Stimulated activated CD4-positive, alpha-beta T cell treated with anti-CD3 and anti-CD28 coated beads, Interleukin-2, amount 100 ng/mL, for 48 hours (primary cell): ENCODE results near the gene STK38.
"Not testable (repeated sequence)": the region's sequence is repeated elsewhere in the genome, so short reads cannot be mapped to it uniquely, and the experiment has no call there.

Experiments used
- DNase-seq, 2 donors: peaks; one replicate each; pipeline ENCODE4 v3.0.0-alpha.2; 2020

STK38 gene

GRCh38 chr6:36517408-36517807 lies 29.9 kb downstream of the STK38 start:
- DNase-seq: no peak

DNA sequence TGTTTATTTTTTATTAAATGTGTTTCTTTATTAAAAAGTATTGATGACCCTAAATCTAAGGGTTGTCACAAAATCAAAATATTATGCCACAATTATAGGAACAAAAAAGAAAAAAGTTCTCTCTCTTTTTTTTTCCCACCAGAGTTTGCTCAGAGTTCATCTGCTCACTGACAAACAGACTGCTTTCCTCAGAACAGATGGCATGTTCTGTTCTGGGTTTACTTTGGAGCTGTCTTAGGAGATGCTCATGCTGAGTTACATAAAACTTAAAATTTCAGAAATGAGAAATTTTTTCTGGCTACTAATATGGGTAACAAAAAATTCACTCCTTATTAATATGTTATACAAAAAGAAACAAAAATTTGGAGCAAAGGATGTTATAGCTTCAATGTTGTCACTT lies 30.3 kb downstream of the STK38 start:
- DNase-seq: no peak

- DNase-seq: no peak
Observed at GRCh38 chr6:36516559-36516958, 30.7 kb downstream of the STK38 start.

DNA sequence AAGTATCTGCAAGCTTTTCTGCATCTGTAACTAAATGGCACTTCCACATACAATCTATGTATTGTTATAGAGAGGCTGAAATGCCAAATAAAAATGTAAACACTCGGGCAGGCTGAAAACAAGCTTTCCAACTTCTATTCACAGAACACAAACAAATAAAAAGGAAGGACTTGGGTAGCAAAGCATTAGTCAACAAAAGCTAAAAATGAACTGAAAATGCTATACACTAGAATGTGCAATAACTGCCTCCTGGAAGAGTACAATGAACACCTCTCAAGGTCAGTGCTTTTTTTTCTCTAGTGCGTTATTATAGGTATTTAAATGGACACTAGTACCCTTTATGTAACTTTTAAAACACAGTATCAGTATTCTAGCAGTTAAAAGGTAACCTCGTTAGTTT lies 31.4 kb downstream of the STK38 start:
- DNase-seq: no peak

DNA sequence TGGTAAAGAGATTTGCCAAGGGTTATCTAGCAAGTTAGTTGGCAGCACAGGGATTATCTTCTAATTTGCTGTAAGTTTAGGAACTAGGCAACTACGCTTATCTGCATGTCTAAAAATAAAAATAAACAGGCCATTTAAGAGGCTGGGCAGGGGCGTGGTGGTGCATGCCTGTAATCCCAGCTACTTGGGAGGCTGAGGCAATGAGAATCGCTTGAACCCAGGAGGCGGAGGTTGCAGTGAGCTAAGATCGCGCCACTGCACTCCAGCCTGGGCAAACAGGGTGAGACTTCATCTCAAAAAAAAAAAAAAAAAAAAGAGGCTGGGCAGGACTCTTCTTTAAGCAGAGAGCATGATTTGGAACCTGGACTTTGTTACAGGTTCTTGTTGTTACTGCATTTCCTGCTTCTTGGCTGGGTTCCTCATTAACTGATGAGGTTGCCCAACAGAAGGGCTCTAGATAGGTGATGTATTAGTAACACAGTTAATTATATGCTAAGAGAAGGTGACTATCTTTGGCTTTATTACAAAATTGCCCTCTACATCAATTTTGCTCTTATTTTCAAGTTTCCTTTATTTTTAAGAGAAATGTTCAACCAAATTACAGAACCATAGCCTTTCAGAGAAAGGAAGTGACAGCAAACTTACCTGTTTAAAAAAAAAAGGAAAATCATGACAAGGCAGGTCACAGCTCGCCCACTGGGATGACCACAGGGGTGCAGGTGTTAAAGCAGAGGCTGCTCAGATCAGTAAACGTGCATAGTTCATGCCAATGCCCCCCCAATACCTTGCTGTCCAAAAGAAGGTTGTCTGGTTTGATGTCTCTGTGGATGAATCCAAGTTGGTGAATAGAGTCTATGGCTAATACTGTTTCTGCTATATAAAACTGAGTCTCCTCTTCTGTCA lies 32.5 kb downstream of the STK38 start:
- DNase-seq: no peak

DNA sequence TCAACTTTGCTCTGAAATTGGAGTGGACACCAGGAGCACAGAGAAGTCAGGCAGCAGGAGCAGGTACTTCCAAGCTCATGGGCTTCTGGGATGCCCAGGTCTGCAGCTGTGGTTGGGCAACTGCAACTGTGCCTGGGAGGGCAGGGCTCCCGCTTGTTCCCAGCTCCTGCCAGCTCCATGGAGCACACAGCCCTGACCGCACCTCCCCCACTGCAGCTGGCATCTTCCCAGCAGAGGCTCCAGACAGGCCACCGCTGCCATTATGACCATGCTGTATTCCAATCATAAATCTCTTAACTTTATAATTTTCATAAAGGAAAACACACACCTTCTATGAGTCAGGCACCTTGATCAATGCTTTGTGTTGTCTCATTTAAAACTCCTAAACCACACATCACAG lies 36.9 kb downstream of the STK38 start:
- DNase-seq: no peak

- no peak for DNase-seq
Observed at GRCh38 chr6:36508532-36508931, 38.7 kb downstream of the STK38 start.

DNA sequence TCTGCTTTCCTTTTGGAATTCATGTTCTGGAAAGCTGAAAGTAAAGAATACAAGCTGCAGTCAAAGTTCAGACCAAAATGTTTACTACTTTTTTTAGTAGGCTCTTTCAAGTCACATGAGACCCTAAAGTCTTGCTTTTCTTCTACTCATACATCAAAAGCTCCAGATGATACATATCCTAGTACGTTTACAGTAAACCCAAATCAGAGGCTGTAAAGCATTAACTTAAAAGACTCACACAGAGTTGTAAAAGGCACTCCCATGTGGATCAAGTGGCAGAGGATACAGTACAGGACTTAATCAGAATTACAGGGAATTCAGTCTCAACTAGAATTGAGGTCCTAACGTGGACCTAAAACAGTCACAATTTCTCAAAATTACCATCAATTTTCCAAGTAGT lies 40.7 kb downstream of the STK38 start:
- no peak for DNase-seq

DNA sequence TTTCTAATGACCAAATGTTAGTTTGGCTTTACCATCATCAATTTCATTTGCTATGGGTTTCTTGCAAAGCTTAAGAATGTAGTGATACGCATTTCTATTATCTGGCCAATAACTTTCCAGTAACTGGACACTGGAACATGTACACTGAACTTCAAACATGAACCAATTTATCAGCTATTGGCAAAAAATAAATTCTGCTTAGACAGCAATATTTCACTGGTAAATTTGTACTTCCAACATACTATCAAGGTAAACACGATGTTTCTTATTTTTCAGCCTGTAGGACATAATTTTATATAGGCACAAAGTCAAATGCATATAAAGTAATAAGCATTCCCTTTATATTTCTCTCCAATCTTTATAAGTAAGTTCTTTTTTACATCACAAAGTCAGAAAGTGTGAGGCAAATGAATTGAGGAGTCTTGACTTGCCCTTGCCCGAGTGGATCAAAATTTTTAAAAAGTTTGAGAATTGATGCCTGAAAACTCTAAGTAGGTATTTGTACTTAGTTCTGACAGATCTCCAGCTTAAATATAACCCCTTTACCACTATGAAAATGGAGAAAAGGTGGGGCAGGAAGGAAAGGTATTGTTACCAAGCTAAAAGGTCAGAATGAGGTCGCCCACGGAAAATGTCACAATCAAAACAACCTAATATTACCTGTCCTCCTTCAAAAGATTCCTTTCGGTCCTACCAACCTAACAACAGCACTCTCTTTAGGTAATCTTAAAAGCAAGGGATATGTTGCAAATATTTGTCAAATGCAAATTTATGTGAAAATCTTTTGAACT lies 41.3 kb downstream of the STK38 start:
- no peak for DNase-seq

DNA sequence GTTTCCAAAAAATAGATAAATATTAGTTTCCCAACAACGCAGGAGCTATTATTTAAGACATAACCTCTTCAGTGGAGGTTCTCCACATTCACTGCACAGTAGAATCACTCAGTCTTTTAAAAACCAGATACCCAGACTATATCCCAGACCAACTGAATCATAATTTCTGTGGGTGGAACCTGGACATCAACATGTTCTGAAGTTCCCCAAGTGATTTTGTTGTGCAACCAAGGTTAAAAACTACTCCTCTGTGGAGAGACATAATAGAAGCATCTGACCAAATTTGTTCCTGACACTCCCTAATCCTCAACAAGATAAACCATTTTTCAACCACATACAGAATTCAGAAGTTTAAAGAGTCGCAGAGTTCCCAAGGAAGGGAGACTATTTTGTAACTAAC lies 42.3 kb downstream of the STK38 start:
- no peak for DNase-seq

- no peak for DNase-seq
Observed at GRCh38 chr6:36504181-36504580, 43.1 kb downstream of the STK38 start.

- DNase-seq: no peak
Observed at GRCh38 chr6:36501686-36502085, 45.6 kb downstream of the STK38 start.

- no peak for DNase-seq
Observed at GRCh38 chr6:36499918-36500317, 47.4 kb downstream of the STK38 start.

GRCh38 chr6:36495086-36495485 lies 52.2 kb downstream of the STK38 start:
- DNase-seq: no peak

GRCh38 chr6:36493859-36494258 lies 53.4 kb downstream of the STK38 start:
- no peak for DNase-seq

- no peak for DNase-seq
Observed at GRCh38 chr6:36493319-36493718, 54.0 kb downstream of the STK38 start.

DNA sequence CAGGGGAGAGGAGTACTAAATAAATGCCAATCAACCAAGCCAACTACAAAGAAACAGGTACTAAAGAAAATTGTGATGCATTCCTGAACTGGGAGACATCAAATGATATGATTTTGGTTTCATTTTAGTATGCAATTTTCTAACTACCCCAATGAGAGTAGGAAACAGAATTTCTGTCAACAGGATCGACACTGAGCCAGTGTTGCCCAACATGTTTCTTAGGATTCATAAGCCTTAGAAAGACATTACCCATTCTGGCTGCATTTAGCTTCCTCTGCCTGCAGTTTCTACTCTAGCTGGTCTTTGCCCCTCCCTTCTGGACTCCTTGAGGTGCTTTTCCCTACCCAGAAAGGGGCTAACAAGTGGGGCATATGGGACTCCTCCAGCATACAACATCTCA lies 54.7 kb downstream of the STK38 start:
- no peak for DNase-seq

GRCh38 chr6:36492092-36492491 lies 55.2 kb downstream of the STK38 start:
- DNase-seq: no peak

DNA sequence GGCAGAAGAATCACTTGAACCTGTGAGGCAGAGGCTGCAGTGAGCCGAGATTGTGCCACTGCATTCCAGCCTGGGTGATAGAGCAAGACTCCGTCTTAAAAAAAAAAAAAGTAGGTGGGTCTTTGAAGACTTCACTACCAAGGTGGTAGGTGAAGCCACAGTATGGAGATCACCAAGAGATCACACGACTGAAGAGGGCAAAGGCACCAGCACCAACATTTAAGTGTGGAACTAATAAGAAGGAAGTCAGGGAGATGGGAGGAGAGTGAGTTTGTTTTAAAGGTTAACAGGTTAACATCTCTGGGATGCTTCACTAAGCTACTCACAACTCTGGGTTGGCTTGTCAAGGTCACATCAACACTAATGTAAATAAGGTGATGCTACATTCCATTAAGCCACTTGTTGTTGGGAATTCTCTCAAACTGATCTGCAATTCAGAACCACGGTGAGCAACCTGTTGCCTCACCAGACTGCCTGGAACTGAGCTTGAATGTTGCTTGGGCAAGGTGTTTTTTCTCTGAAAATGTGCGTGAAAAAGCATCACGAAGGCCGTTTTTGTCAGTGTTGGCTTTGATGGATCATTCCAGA lies 55.8 kb downstream of the STK38 start:
- DNase-seq: no peak

- no peak for DNase-seq
Observed at GRCh38 chr6:36489426-36489825, 57.9 kb downstream of the STK38 start.

DNA sequence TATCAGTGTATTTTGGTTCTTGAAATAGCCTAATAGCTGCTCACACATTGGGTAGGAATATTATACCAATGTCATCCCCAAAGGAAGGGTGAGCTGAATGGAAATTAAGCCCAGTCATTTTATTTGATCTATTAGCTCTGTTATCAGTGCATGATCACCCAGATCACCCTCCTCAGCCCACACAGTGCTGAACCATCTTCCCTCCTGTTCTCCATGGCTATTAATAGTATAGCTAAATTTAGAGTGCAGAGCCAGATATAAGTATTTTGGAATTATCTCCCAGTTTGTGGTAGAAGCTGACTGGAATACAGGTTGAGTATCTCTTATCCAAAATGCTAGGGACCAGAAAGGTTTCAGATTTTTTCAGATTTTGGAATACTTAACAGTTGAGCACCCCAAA lies 59.1 kb downstream of the STK38 start:
- DNase-seq: no peak

DNA sequence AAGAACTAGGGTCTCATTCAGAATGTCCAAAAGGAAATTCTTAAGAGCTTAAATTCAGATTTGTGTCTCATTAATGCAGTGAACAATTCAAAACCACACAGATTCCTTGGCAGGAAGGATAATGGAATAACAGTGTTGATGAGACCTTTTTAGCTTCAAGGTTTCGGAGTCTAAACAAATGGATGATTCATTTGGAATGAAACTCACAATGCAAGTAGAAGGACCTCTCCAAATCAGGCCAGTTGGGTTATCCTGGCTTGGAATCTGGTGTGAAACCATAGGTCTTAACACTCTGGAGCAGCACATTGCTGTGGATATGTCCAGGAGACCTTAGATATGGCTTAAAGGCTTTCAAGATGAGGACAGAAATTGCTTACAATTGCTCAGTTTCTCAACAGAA lies 59.6 kb downstream of the STK38 start:
- DNase-seq: no peak

DNA sequence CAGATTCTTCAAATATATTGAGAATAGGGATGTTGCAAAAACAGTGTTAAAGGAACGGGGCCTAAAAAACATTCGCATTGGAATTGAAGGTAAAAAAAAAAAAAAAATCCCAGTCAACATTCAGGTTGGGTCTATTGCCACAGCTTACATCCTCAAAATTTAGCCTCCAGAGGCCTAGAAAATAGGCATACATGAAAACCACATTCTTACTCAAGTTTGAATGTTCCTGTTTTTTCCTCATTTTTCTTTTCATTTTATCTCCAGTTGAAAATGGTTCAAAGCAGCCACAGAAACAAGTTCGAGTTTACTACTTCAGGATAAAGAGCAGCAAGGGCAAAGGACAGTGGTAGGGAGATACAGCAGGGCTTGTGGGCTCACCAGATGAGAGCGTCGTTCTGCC lies 62.5 kb downstream of the STK38 start:
- no peak for DNase-seq

DNA sequence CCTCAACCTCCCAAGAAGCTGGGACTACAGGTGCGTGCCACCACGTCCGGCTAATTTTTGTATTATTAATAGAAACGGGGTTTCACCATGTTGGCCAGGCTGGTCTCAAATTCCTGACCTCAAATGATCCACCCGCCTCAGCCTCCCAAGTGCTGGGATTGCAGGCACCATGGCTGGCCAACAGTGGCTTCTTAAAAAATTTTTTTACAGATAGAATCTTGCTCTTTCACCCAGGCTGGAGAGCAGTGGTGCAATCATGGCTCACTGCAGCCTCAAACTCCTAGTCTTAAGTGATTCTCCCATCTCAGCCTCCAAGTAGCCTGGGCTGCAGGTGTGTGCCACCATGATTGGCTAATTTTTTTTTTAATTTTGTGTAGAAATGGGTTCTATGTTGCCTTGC lies 64.0 kb downstream of the STK38 start:
- DNase-seq: not testable (repeated sequence)
